Stimulated activated CD4-positive, alpha-beta T cell treated with anti-CD3 and anti-CD28 coated beads, Interleukin-1b, Interleukin-23, amount 100 ng/mL, for 24 hours (primary cell): ENCODE measurements around the gene LPCAT4.

Experiments
- DNase-seq, 4 experiments: peaks; one replicate each; pipeline ENCODE4 v3.0.0-alpha.2; 2020; ENCODE audit warnings: low read depth in 4 of 4, low spot score in 1 of 4

The LPCAT4 gene

DNA sequence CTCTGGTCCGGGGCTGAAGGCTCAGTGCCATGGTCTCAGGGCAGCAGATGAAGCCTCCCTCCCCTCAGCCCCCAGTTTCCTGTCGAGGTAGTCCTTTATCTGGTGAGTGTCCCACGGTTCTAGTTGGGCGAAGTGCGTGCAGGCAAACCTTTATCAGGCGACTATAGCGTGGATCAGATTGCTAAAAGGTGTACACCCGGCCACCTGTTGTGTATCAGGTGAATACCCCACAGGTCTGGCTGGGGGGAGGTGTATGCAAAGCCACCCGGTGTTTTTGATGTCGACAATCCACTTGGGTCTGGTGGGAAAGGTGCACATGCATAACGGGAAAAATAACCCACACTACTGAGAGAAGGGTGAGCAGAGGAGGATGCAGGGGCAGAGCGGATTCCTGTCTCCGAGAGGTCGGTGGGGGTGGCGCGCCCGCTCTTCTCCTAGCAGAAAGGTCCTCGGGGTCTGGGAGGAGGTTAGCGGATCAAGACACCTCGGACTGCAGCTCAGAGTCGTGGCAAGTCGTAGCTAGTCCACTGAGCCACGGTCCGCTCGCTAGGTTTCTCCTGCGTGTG is 29.9 kb downstream of the LPCAT4 start:
- DNase-seq = no peak

DNA sequence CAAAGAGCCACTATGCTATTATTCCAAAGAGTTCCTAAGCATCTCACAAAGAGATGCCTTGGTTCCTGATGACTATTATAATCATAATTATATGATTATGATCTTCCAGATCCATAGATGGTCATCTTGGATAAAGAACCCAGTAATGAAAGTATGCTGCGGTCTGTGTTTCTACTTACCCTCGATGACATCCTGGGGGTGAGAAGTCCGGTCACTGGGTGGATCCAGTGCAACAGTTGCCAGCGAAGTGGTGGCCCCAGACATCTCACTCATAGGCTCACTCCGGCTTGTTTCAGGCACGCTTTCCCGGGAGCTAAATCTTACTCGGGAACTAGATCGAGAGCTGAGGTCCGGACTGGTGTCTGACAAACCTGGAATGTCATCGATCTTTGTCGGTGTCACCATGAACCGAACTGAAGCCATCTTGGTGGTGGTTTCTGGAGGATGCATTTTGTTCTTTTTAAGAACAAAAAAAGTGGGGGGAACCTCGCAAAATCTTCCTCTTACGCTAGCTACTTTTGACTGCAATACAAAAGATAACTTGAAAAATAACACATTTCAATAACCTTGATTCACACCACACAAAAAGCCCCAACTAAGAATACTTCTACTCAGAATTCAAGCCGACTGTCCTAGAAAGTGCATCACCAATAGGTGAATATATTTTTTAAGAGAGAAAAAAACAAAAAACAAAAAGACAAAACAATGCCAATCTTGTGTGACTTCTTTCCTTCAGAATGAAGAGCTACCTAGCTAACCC is 30.6 kb downstream of the LPCAT4 start:
- no peak for DNase-seq

DNA sequence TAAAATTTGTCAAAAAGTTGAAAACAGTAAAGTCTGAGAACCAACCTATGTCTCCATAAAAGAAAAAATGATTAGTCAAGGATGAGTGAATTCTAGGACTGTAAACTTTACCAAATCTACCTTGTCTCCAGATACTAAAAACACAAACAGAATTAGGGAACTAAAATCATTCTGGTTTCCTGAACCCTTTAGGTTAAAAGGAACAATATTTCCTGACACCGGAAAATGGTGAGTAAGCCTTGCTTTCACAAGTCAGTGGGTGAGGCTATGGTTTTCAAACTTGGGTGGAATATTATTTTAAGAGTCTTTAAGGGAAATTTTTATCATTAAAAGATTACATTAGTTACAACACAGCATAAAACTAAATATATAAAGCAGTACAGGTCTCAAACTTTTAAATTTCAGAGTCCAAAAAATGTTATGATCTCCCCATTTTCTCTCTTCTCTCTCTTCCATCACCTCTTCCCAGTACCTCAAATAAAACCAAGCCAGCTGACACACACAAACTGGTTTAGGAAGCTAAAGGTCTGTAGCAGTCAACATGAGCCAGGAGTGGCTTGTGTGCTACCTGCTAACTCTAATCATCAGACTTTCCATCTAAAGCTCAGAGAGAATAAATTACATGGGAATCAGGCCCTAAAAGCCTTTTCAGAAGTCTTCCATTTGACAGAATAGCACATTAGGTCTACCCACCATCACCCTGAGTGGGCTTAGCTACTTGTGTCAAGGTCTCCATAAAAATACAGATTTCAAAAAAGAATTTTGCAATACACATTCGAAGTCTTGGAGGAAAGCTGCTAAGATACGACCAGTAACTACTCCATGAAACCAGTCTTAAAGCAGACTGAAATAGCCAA is 31.6 kb downstream of the LPCAT4 start:
- no peak for DNase-seq

DNA sequence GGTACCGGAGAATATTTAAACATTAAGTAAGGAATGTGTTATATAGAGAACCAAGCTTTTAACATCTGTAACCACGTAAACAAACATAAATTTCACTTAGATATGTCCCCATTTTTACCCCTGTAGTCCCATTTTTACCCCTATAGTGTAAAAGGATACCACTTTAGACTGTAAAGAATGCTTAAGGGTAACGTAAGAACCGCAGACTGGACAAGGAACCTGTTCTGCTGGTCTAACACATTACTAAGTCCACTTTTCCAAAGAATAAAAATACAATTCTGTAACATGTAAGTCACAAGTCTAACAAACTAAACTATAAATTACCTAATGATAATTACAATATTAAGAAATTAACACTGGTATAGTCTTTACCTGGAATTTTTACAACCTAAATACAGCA is 32.3 kb downstream of the LPCAT4 start:
- DNase-seq = no peak

DNA sequence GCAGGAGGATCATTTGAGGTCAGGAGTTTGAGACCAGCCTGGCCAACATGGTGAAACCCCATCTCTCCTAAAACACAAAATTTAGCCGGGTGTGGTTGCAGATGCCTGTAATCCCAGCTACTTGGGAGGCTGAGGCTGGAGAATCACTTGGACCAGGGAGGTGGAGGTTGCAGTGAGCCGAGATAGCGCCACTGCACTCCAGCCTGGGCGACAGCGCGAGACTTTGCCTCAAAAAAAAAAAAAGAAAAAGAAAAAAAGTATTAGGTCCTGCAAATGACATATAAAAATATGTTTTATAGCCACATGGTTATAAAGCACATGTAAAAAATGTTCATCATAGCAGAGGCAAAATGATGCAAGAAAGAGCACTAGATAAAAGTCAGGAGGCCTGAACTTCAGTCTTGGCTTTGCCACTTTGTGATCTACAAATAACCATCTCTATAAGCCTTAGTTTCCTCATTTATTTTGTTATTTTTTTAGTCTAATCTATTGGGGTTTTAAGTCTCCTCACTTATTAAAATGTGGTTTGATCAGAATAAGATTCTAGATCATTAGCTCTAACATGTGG is 34.4 kb downstream of the LPCAT4 start:
- no peak for DNase-seq

DNA sequence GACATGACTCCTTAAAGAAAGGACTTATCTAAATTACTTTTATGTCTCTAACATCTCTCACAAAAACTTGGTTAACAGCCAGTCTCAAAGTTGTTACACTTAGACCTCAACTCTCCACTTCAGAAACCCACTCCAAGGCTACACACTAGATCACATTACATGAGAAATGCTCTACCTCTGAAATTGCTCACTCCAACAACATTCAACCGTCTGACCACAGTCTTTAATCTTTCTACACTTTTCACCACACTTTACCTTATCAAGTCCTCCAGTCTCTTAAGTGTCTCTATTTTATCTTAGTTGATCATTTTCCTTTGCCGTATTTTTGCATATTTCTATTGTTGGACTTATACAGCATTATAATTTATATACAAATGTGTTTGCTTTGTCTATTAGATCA is 35.2 kb downstream of the LPCAT4 start:
- no peak for DNase-seq

DNA sequence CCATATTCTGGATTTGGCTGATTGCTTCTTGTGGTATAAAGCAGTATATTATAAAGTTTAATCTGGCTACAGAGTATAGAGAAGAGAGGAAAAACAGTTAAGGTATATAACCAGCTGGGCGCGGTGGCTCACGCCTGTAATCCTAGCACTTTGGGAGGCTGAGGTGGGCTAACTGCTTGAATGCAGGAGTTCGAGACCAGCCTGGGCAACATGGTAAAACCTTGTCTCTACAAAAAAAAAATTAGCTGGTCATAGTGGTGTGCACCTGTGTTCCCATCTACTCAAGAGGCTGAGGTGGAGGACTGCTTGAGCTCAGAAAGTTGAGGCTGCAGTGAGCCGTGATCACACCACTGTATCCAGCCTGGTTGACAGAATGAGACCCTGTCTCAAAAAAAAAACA is 36.7 kb downstream of the LPCAT4 start:
- no peak for DNase-seq

DNA sequence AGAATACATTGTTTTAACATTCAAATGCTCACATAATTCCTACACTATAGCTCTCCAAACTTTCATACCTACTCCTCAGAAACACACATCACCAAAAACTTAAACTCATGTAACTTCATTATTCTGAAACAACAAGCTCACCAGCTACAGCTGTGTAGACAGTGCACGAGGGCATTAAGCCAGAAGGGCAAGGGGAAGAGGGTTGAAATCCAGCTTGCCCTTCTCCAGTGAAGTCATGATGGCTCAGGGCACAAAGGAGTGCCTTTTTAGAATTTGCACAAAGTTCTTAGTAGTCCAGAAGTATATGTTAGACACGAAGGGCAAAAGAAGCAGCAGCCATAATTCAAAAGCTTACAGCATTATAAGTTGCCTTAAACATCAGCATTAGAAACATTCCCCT is 38.0 kb downstream of the LPCAT4 start:
- DNase-seq = no peak

DNA sequence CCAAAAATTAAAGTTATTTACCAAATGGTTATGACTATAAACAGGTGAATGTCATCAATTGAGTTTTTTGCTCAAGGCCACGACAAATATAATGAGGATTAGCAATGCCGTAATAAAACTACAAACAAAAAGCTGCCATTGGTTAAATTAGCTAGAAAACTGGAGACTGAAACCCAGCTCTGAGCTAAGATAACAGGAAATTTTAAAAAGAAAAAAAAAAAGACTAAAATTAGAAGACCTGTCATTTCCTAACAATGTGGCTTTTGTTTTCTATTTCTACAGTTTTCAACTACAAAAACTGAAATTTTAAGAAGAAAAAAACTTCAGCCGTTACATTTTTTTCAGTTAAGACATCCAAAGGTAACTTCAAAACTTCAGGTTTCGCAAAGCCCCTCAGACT is 39.1 kb downstream of the LPCAT4 start:
- DNase-seq = no peak

DNA sequence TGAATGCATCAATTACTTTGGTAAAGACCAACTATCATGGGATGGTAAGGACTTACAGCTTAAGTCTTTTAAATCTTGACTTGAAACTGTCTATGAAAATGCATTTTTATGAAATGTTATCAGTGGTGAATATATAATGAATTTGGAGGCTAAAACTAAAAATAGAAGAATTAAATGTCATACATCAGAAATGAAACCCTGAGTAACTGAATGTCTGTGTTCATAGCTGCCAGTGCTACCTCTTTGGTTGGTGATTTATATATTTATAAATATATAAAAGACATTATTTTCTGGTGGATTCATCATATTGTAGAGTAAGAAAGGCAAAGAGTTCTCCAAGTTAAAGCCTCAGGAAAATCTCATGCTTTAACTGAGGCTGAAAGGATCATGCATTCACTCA is 41.6 kb downstream of the LPCAT4 start:
- DNase-seq = no peak

DNA sequence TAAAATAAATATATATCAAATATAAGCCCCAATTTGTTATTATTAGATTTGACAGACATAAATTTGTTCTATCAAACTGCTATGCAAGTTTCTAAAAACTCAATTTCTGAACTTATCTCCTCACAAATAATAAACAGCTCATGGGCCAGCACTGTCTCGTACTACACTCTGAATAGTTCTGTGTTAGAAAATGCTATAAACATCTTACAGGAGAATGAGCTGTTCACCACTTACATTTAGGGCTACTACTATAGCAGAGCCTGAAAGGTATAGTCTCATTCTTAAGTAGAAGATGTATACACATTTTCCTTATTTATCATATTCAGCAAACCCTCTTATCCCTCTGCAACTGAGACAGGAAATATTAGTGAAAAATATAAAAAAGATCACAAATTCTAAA is 42.1 kb downstream of the LPCAT4 start:
- DNase-seq = no peak

DNA sequence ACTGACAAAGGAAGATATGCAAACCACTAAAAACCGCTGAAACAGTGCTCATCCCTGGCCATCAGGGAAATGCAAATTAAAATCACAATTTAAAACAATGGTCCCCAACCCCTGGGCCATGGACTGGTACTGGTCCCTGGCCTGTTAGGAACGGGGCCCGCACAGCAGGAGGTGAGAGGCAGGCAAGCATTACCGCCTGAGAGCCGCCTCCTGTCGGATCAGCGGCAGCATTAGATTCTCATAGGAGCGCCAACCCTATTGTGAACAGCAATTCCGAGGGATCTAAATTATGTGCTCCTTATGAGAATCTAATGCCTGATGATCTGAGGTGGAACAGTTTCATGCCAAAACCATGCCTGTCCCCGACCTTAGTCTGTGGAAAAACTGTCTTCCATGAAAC is 43.8 kb downstream of the LPCAT4 start:
- DNase-seq = no peak

DNA sequence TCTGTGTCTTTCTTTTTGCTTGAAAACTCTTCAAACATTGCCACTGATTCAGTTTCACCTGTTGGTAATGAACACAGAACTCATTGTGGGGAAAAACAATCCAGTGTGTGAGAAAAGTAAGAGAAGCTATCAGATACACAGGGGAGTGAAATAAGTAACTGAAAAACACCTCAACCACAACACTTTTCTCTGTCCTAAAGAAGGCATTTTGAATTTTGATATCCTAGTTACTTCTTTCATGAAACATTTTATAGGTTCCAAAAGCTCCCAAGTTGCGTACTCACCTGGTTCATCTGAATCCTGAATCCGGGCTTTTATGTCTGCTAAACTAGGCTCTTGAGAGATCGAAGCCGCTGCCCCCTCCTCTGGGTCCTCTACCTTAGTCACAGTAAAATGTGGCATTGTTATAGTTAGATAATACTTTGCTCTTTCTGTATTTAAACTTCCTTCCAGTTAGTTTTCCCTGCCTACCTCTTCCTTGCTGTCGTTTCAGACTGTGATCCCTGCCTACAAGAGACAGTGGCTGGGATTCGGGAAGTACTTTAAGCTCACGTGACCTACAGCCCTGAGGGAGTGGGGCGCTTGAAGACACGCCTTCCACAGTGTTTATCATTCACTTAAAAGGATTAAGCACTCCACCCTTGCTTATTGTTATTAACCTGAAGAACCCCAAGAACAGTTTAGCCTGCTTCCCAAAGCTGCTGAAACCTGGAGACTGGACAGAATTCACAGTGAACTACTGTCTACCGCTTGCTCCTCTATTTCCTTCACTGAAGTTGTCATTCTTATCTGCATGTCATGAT is 48.5 kb downstream of the LPCAT4 start:
- no peak for DNase-seq

DNA sequence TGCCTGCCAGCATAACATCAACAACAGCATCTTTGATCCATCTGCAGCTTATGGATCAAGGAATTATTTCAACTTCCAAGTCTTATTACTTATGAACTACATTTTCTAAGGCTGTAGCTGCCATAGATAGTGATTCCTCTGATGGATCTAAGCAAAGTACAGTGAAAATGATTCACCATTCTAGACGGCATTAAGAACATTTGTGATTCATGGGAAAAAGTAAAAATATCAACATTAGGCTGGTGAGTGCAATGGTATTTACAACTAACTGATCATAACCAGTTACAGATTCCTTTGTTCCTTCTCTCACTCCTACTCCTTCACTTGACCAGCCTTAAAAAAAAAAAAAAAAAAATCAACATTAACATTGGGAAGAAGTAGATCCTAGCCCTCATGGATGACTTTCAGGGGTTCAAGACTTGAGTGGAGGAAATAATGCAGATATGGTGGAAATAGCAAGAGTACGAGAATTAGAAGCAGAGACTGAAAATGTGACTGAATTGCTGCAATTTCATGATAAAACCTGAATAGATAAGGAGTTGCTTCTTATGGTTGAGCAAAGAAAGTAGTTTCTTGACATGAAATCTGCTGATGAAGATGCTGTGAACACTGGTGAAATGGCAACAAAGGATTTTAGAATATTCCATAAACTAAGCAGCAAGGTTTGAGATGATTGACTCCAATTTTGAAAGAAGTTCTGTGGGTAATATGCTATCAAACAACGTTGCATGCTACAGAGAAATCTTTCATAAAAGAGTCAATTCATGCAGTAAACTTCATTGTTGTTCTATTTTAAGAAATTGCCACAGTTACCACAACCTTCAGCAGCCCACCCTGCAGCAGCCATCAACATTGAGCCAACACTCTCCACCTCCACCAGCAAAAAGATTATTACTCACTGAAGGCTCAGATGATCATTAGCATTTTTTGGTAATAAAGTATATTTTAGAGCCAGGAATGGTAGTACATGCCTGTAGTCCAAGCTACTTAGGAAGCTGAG is 52.2 kb downstream of the LPCAT4 start:
- DNase-seq = no peak

DNA sequence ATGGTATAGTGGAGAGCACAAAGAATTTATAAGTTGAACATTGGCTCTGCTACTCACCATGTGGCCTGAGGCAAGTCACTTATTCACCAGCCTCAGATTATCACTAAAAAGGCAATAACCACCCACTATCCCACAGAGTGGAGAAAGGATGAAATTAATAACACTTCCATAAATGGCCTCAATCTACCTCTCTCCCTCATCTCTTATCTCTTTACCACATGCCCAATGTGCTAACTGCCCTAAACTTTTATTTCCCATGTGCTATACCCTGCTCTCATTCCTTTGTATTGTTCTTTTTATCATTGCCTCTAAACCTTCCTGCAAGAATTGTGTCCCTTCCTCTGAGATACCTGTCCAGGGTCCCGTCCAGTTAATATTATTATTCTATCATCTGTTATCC is 55.4 kb downstream of the LPCAT4 start:
- no peak for DNase-seq
